Cerebellar nuclear complex (tissue), 1 donor: ENCODE data around the gene AHSP.
"Not testable (repeated sequence)": the region's sequence is repeated elsewhere in the genome, so short reads cannot be mapped to it uniquely, and the experiment has no call there.

Experiments used
- DNase-seq, 2 experiments: peaks; one replicate each; lab custom pipeline; 2025; lab: John Stamatoyannopoulos, UW

AHSP gene

GRCh38 chr16:31527734-31528274 lies at the start of gene AHSP:
AHSP (plus strand) TSS chr16:31527900; CDS start chr16:31528140, 240 bp downstream.
- no peak for DNase-seq

- no peak for DNase-seq
Measured at GRCh38 chr16:31478956-31479355, 48.7 kb upstream of the AHSP start.

GRCh38 chr16:31479751-31480150 lies 47.9 kb upstream of the AHSP start:
- DNase-seq = no peak

GRCh38 chr16:31480851-31481536 lies 46.7 kb upstream of the AHSP start:
- DNase-seq = no peak

- DNase-seq = no peak
Measured at GRCh38 chr16:31483081-31483480, 44.6 kb upstream of the AHSP start, which contains the start of gene SLC5A2. SLC5A2 (plus strand) TSS chr16:31483123; CDS start chr16:31483137, 14 bp downstream.

GRCh38 chr16:31484048-31484447 lies 43.7 kb upstream of the AHSP start:
- DNase-seq = not testable (repeated sequence)

- DNase-seq = no peak
Measured at GRCh38 chr16:31484491-31485171, 43.1 kb upstream of the AHSP start.

- DNase-seq = no peak
Measured at GRCh38 chr16:31485571-31485970, 42.1 kb upstream of the AHSP start.

- no peak for DNase-seq
Measured at GRCh38 chr16:31486045-31486444, 41.7 kb upstream of the AHSP start.

GRCh38 chr16:31487071-31487719 lies 40.5 kb upstream of the AHSP start:
- DNase-seq = no peak

- peak in 1 of 2 experiments; percentile 13 for DNase-seq
Measured at GRCh38 chr16:31487720-31488467, 39.8 kb upstream of the AHSP start.

- DNase-seq = no peak
Measured at GRCh38 chr16:31488468-31489297, 39.0 kb upstream of the AHSP start.

GRCh38 chr16:31489298-31489564 lies 38.5 kb upstream of the AHSP start:
- DNase-seq = no peak

GRCh38 chr16:31489616-31490584 lies 37.8 kb upstream of the AHSP start:
- DNase-seq = no peak

- no peak for DNase-seq
Measured at GRCh38 chr16:31491778-31492418, 35.8 kb upstream of the AHSP start.

GRCh38 chr16:31493506-31494125 lies 34.1 kb upstream of the AHSP start:
- DNase-seq = no peak

GRCh38 chr16:31496670-31497069 lies 31.0 kb upstream of the AHSP start:
- DNase-seq = no peak

GRCh38 chr16:31498493-31498892 lies 29.2 kb upstream of the AHSP start:
- no peak for DNase-seq

GRCh38 chr16:31499928-31500327 lies 27.8 kb upstream of the AHSP start:
- DNase-seq = no peak
